ENCODE results near the gene OPCML. TPM values are rescaled to one million over a fixed set of nuclear protein-coding genes. Genes with fewer than 3 reads are reported as not detected.

The OPCML gene
- total and polyA plus RNA-seq, 2 experiments from 2014 or later: 1.2 to 4.4 TPM

GRCh38 chr11:133269267-133269666, 263.0 kb downstream of the OPCML start:
- no peaks in the 10 kb centered on the region for H3K27me3 Mint-ChIP-seq (ENCODE audit: insufficient read depth, low read depth, poor library complexity)
- H3K79me2 ChIP-seq (replicated peaks; ENCODE audit: insufficient read depth): no peaks in the 10 kb centered on the region
- H3K4me1 ChIP-seq (ENCODE audit: insufficient read depth): no peaks in the 10 kb centered on the region
- H3K27ac ChIP-seq (ENCODE audit: low read depth): no peak overlapping the region
- H3K4me2 ChIP-seq: no peak overlapping the region
- ATAC-seq (no peak), DNase-seq (ENCODE audit: low spot score) (no peak)
- no peaks in the 10 kb centered on the region for H3K36me3 ChIP-seq (ENCODE audit: insufficient read depth)
- peaks cover 5% of the 10 kb centered on the region; the same call in 2 of the 3 replicates for H3K4me1 Mint-ChIP-seq
- H3K27me3 ChIP-seq (ENCODE audit: insufficient read depth): no peaks in the 10 kb centered on the region
- H3K36me3 Mint-ChIP-seq (ENCODE audit: low read depth): peaks cover 3% of the 10 kb centered on the region; the same call in 1 of the 3 replicates
- no peaks in the 10 kb centered on the region for H4K20me1 ChIP-seq (replicated peaks; ENCODE audit: insufficient read depth)
- H3K4me3 Mint-ChIP-seq: no peak overlapping the region
- no peak overlapping the region for H3K4me3 ChIP-seq
- no peaks in the 10 kb centered on the region for H3F3A ChIP-seq (replicated peaks; ENCODE audit: low read depth)
- no peak overlapping the region for H2AFZ ChIP-seq
- no peak overlapping the region for H3K27ac Mint-ChIP-seq
- H3K9me2 ChIP-seq (ENCODE audit: insufficient read depth): peaks cover 9% of the 10 kb centered on the region
- TF ChIP-seq ZNF331 (CRISPR knock-in tag; IDR thresholded peaks at IDR 0.05; ENCODE audit: low read depth): no peak
- no peak for TF ChIP-seq POLR2AphosphoS5 (IDR thresholded peaks at IDR 0.05; ENCODE audit: low read depth)
- no peak for TF ChIP-seq ETS1 (IDR thresholded peaks at IDR 0.05)
- TF ChIP-seq ZNF114 (CRISPR knock-in tag; IDR thresholded peaks at IDR 0.05): no peak
- TF ChIP-seq CTCF (conservative IDR thresholded peaks at IDR 0.05; ENCODE audit: low read depth in 2 of 2): no peak
- TF ChIP-seq ZNF462 (CRISPR knock-in tag; IDR thresholded peaks at IDR 0.05): no peak
- TF ChIP-seq REST (IDR thresholded peaks at IDR 0.05; ENCODE audit: unreplicated experiment): no peak
- TF ChIP-seq EZH2phosphoT487 (IDR thresholded peaks at IDR 0.05; ENCODE audit: unreplicated experiment): no peak
- TF ChIP-seq EZH2 (IDR thresholded peaks at IDR 0.05; ENCODE audit: low read depth, unreplicated experiment): no peak
- TF ChIP-seq STAT1 (IDR thresholded peaks at IDR 0.05; ENCODE audit: unreplicated experiment): no peak
- no peak for TF ChIP-seq CREB1 (CRISPR knock-in tag; IDR thresholded peaks at IDR 0.05; ENCODE audit: low read depth)
- no peak for TF ChIP-seq NANOG (IDR thresholded peaks at IDR 0.05; ENCODE audit: borderline replicate concordance)
- TF ChIP-seq JUNB (IDR thresholded peaks at IDR 0.05; ENCODE audit: unreplicated experiment): no peak
- no peaks in the 10 kb centered on the region for H3K9me3 Mint-ChIP-seq

All from GM23338 (cell line).